SK-N-SH (cell line): ENCODE results near the gene DNAJB8. TPM values are rescaled to one million over a fixed set of nuclear protein-coding genes. Genes with fewer than 3 reads are reported as not detected.

Source experiments
- CTCF ChIA-PET: fragments of 300-600, 350-600 bp; formaldehyde crosslinking; extraction: SDS; loops from one replicate; lab custom pipeline; 2021; lab: Yijun Ruan, JAX
- POLR2A ChIA-PET: fragments of 350-600 bp; sonication (Branson Sonifier 250); formaldehyde crosslinking; extraction: SDS; loops from one replicate; lab custom pipeline; 2020; ENCODE audit warnings: antibody characterized with exemption, inconsistent platforms; lab: Yijun Ruan, JAX
- DNase-seq: peaks from one replicate; pipeline ENCODE4 v3.0.0; 2012
- H2AFZ ChIP-seq: fragments of 200-600 bp; sonication (generic); 2 replicates; pipeline ENCODE4 v1.8.1; 2016; ENCODE audit warnings: antibody characterized with exemption, mild to moderate bottlenecking, low read depth
- H3F3A ChIP-seq: fragments of 200-600 bp; sonication (generic); replicated peaks from 2 replicates; pipeline ENCODE3; 2016; ENCODE audit warnings: antibody characterized with exemption, mild to moderate bottlenecking; ENCODE audit not compliant: insufficient read depth
- H3K27ac ChIP-seq, 2 experiments: fragments of 200-500 bp in 1 of 2; fragments of 200-600 bp in 1 of 2; sonication (Bioruptor generic) in 1 of 2; sonication (generic), shearing (Covaris generic) in 1 of 2; 2 replicates each; pipeline versions ENCODE4 v1.5.1 to v1.6.1; 2014 to 2016; ENCODE audit warnings: low read depth in 2 of 2, inconsistent platforms in 1 of 2, low read length in 1 of 2, mild to moderate bottlenecking in 1 of 2, mixed read lengths in 1 of 2
- H3K27me3 ChIP-seq: fragments of 200-600 bp; sonication (generic), shearing (Covaris generic); 2 replicates; pipeline ENCODE4 v1.6.1; 2016; ENCODE audit warnings: mixed run types; ENCODE audit not compliant: insufficient read depth
- H3K36me3 ChIP-seq, 2 experiments: fragments of 200-500 bp in 1 of 2; fragments of 200-600 bp in 1 of 2; sonication (Bioruptor generic) in 1 of 2; sonication (generic) in 1 of 2; replicated peaks in 1 of 2; 2 replicates each; pipeline versions ENCODE3 to v1.5.1; 2014 to 2016; ENCODE audit warnings: low read length in 1 of 2, mild to moderate bottlenecking in 1 of 2; ENCODE audit not compliant: insufficient read depth in 2 of 2, control insufficient read depth in 1 of 2
- H3K4me1 ChIP-seq, 2 experiments: fragments of 200-500 bp in 1 of 2; fragments of 200-600 bp in 1 of 2; sonication (Bioruptor generic) in 1 of 2; sonication (generic), shearing (Covaris generic) in 1 of 2; 2 replicates each; pipeline versions ENCODE4 v1.5.1 to v1.6.1; 2014 to 2016; ENCODE audit warnings: low read depth in 1 of 2, low read length in 1 of 2, mixed run types in 1 of 2; ENCODE audit not compliant: insufficient read depth in 2 of 2, control insufficient read depth in 1 of 2
- H3K4me2 ChIP-seq: fragments of 200-600 bp; sonication (generic), shearing (Covaris generic); 2 replicates; pipeline ENCODE4 v1.6.1; 2017; ENCODE audit warnings: mixed run types
- H3K4me3 ChIP-seq, 2 experiments: fragments of 200-500 bp in 1 of 2; fragments of 200-600 bp in 1 of 2; sonication (Bioruptor generic) in 1 of 2; sonication (generic), shearing (Covaris generic) in 1 of 2; 2 replicates each; pipeline versions ENCODE4 v1.5.1 to v1.8.1; 2014 to 2016; ENCODE audit warnings: low read depth in 2 of 2, inconsistent platforms in 1 of 2, low read length in 1 of 2, mild to moderate bottlenecking in 1 of 2, mixed read lengths in 1 of 2, moderate library complexity in 1 of 2
- H3K79me2 ChIP-seq: fragments of 200-600 bp; sonication (generic); 2 replicates; pipeline ENCODE4 v1.8.1; 2017; ENCODE audit warnings: mild to moderate bottlenecking; ENCODE audit not compliant: insufficient read depth
- H3K9ac ChIP-seq: fragments of 200-600 bp; sonication (generic); 2 replicates; pipeline ENCODE4 v1.6.1; 2017; ENCODE audit warnings: mixed run types
- H3K9me2 ChIP-seq: fragments of 200-600 bp; sonication (generic); 2 replicates; pipeline ENCODE4 v1.6.1; 2017; ENCODE audit warnings: mixed run types
- H3K9me3 ChIP-seq: fragments of 200-600 bp; sonication (generic); 2 replicates; pipeline ENCODE4 v1.6.1; 2017; ENCODE audit warnings: mixed run types, mild to moderate bottlenecking, moderate library complexity
- H4K20me1 ChIP-seq: fragments of 200-600 bp; sonication (generic); 2 replicates; pipeline ENCODE4 v1.6.1; 2017; ENCODE audit warnings: mild to moderate bottlenecking, mixed run types; ENCODE audit not compliant: insufficient read depth
- CTCF ChIP-seq: fragments of 200-600 bp; sonication (generic); IDR thresholded peaks from 2 replicates; pipeline ENCODE4 v1.6.1; 2017; ENCODE audit warnings: antibody characterized with exemption, mild to moderate bottlenecking, moderate library complexity
- ELF1 ChIP-seq: IDR thresholded peaks from 2 replicates; pipeline ENCODE4 v1.4.0; 2012
- EP300 ChIP-seq, 2 experiments: IDR thresholded peaks; 2 replicates each; pipeline versions ENCODE4 v1.4.0 to v1.6.1; 2012; ENCODE audit warnings: borderline replicate concordance in 1 of 2, low read depth in 1 of 2, low read length in 1 of 2
- EZH2phosphoT487 ChIP-seq: fragments of 200-600 bp; sonication (generic); IDR thresholded peaks from 2 replicates; pipeline ENCODE4 v1.6.1; 2017; ENCODE audit warnings: low read depth, mixed run types, mild to moderate bottlenecking, antibody characterized with exemption, moderate library complexity, borderline replicate concordance
- FOXJ3 ChIP-seq: sonication (generic); formaldehyde crosslinking; IDR thresholded peaks from 2 replicates; pipeline ENCODE4 v1.5.1; 2020; ENCODE audit warnings: mild to moderate bottlenecking, missing genetic modification reagents
- IRF3 ChIP-seq: fragments of 150-350 bp; IDR thresholded peaks from 2 replicates; pipeline ENCODE4 v1.6.1; 2016; ENCODE audit warnings: mild to moderate bottlenecking, low read depth, low read length
- MAX ChIP-seq: IDR thresholded peaks from 2 replicates; pipeline ENCODE4 v1.4.0; 2012; ENCODE audit warnings: low read depth
- MEF2A ChIP-seq: IDR thresholded peaks from 2 replicates; pipeline ENCODE4 v1.4.0; 2012; ENCODE audit warnings: low read depth, borderline replicate concordance
- RAD21 ChIP-seq: IDR thresholded peaks from 2 replicates; pipeline ENCODE4 v1.6.1; 2012; ENCODE audit warnings: mild to moderate bottlenecking, low read length
- RFX5 ChIP-seq: IDR thresholded peaks from 2 replicates; pipeline ENCODE4 v1.6.1; 2012; ENCODE audit warnings: mild to moderate bottlenecking, improper control_type of control experiment, low read length
- SMC3 ChIP-seq: IDR thresholded peaks from 2 replicates; pipeline ENCODE4 v1.6.1; 2012; ENCODE audit warnings: low read depth, low read length, improper control_type of control experiment
- TAF1 ChIP-seq: IDR thresholded peaks from 2 replicates; pipeline ENCODE4 v1.6.1; 2012; ENCODE audit warnings: low read depth, mild to moderate bottlenecking, low read length, moderate library complexity, borderline replicate concordance
- TEAD4 ChIP-seq: IDR thresholded peaks from 2 replicates; pipeline ENCODE4 v1.4.0; 2012; ENCODE audit warnings: mild to moderate bottlenecking, borderline replicate concordance; ENCODE audit not compliant: insufficient read depth
- ZBTB33 ChIP-seq: IDR thresholded peaks from 2 replicates; pipeline ENCODE4 v1.4.0; 2012; ENCODE audit warnings: low read depth, borderline replicate concordance
- WGBS: methylation state at CpG from one replicate; pipeline ENCODE4 v1.1.6; 2017; ENCODE audit warnings: low lambda C conversion rate; 5-methylcytosine and 5-hydroxymethylcytosine counted together
- polyA plus RNA-seq, 3 experiments: library from polyadenylated mRNA; depleted of rRNA; stranded (reverse); fragments of >200 nt; gene quantifications; 2 replicates each; pipeline ENCODE4 v1.2.3, GENCODE V29; 2012

Gene DNAJB8
- polyA plus RNA-seq, 1 of the 3 experiments (the other 2 are of a cell fraction) = not detected

GRCh38 chr3:128420720-128421438 is 45.8 kb downstream of the DNAJB8 start:
- H3K9ac ChIP-seq = no peak overlapping the region
- H3K27me3 ChIP-seq = no peaks in the 10 kb centered on the region
- no peak overlapping the region for H3K4me3 ChIP-seq
- ChIA-PET CTCF (interaction anchor here (0.7 to 11.3 kb wide), 8 partner anchors 9 to 185 kb away, joined by 3 to 177 read pairs (median 4); no protein-coding TSS in a partner anchor), POLR2A (interaction anchor here (0.7 to 2.9 kb wide), 3 partner anchors 10 to 62 kb away, joined by 3 to 21 read pairs (median 5); no protein-coding TSS in a partner anchor)
- no peaks in the 10 kb centered on the region for H4K20me1 ChIP-seq
- TF ChIP-seq FOXJ3 (no peak), ZBTB33 (no peak), CTCF (no peak), MAX (no peak), EZH2phosphoT487 (no peak), TAF1 (no peak), SMC3 (no peak), ELF1 (no peak), EP300 (IDR thresholded peaks at IDR 0.05; ENCODE audit: borderline replicate concordance in 1 of 2, low read depth in 1 of 2, low read length in 1 of 2) (no peak), IRF3 (no peak), MEF2A (no peak), RAD21 (no peak), RFX5 (no peak), TEAD4 (no peak)
- no peak overlapping the region for H2AFZ ChIP-seq
- no peaks in the 10 kb centered on the region for H3K9me3 ChIP-seq
- H3K27ac ChIP-seq = peak overlapping the region in 1 of 2 experiments; percentile 7; a peak in 1 of 4 replicates
- no peaks in the 10 kb centered on the region for H3K79me2 ChIP-seq
- whole genome bisulfite sequencing = 97% methylated on average over 4 of the region's 12 CpGs
- H3K4me2 ChIP-seq = no peak overlapping the region
- H3K4me1 ChIP-seq = peaks cover 0 to 65% of the 10 kb centered on the region in 2 experiments; a peak in 1 of 4 replicates
- H3F3A ChIP-seq = no peaks in the 10 kb centered on the region
- DNase-seq = no peak
- H3K9me2 ChIP-seq = no peaks in the 10 kb centered on the region
- no peaks in the 10 kb centered on the region for H3K36me3 ChIP-seq
